Stimulated activated memory B cell treated with anti-CD40 and anti-IgM and Interleukin-4, amounts not matched to agents 10 μg/mL and 1 μg/mL and 100 μg/mL, for 72 hours (primary cell): ENCODE results near the gene WNK1.
"Not testable (repeated sequence)": the region's sequence is repeated elsewhere in the genome, so short reads cannot be mapped to it uniquely, and the experiment has no call there.

Experiments used
- ATAC-seq: fragments of 150-1000 bp; cut with Tn5 transposase; 2 replicates; pipeline ENCODE4 v1.10.0; 2021
- H3K27ac Mint-ChIP-seq: one replicate; pipeline ENCODE4 v1.8.0; 2022; ENCODE audit warnings: mild to moderate bottlenecking, mixed read lengths
- H3K27me3 Mint-ChIP-seq: one replicate; pipeline ENCODE4 v1.8.0; 2022; ENCODE audit warnings: mixed read lengths
- H3K36me3 Mint-ChIP-seq: one replicate; pipeline ENCODE4 v1.8.0; 2022; ENCODE audit warnings: mixed read lengths
- H3K4me1 Mint-ChIP-seq: one replicate; pipeline ENCODE4 v1.8.0; 2022; ENCODE audit warnings: mixed read lengths
- H3K4me3 Mint-ChIP-seq: one replicate; pipeline ENCODE4 v1.8.0; 2022; ENCODE audit warnings: mild to moderate bottlenecking, moderate library complexity, mixed read lengths
- H3K9me3 Mint-ChIP-seq: one replicate; pipeline ENCODE4 v1.8.0; 2022; ENCODE audit warnings: mixed read lengths

WNK1 gene

GRCh38 chr12:780750-781379 is 28.5 kb downstream of the WNK1 start:
- no peak for ATAC-seq

GRCh38 chr12:785706-786105 is 33.3 kb downstream of the WNK1 start:
- Mint-ChIP-seq H3K27me3 (no peaks in the 10 kb centered on the region), H3K4me1 (peaks cover 57% of the 10 kb centered on the region), H3K4me3 (no peak overlapping the region), H3K9me3 (no peaks in the 10 kb centered on the region), H3K27ac (no peak overlapping the region), H3K36me3 (peaks cover 4% of the 10 kb centered on the region)
- ATAC-seq, result no peak

More at GRCh38 chr12:780750-781379, 28.5 kb downstream of the WNK1 start:
- no peak overlapping the region for H3K4me3 Mint-ChIP-seq
- H3K27ac Mint-ChIP-seq, result no peak overlapping the region
- no peaks in the 10 kb centered on the region for H3K27me3 Mint-ChIP-seq
- no peaks in the 10 kb centered on the region for H3K9me3 Mint-ChIP-seq
- peaks cover 11% of the 10 kb centered on the region for H3K36me3 Mint-ChIP-seq
- H3K4me1 Mint-ChIP-seq, result peaks cover 60% of the 10 kb centered on the region

- Mint-ChIP-seq H3K4me1 (peaks cover 69% of the 10 kb centered on the region), H3K27ac (peak overlapping the region; percentile 60), H3K4me3 (no peak overlapping the region), H3K36me3 (peaks cover 11% of the 10 kb centered on the region), H3K27me3 (no peaks in the 10 kb centered on the region), H3K9me3 (no peaks in the 10 kb centered on the region)
- ATAC-seq, result no peak
Measured at GRCh38 chr12:788288-788687, 35.9 kb downstream of the WNK1 start.

- not testable (repeated sequence) for H3K4me3 Mint-ChIP-seq, H3K9me3 Mint-ChIP-seq, H3K27me3 Mint-ChIP-seq, ATAC-seq
- peak overlapping the region; percentile 60 for H3K27ac Mint-ChIP-seq
- peaks cover 11% of the 10 kb centered on the region for H3K36me3 Mint-ChIP-seq
- H3K4me1 Mint-ChIP-seq, result peaks cover 72% of the 10 kb centered on the region
Measured at GRCh38 chr12:788762-789161, 36.4 kb downstream of the WNK1 start.

GRCh38 chr12:789852-790563 is 37.6 kb downstream of the WNK1 start:
- H3K4me1 Mint-ChIP-seq, result peaks cover 78% of the 10 kb centered on the region
- H3K27me3 Mint-ChIP-seq, result no peaks in the 10 kb centered on the region
- peak; percentile 36 for ATAC-seq
- no peaks in the 10 kb centered on the region for H3K9me3 Mint-ChIP-seq
- no peak overlapping the region for H3K4me3 Mint-ChIP-seq
- peaks cover 11% of the 10 kb centered on the region for H3K36me3 Mint-ChIP-seq
- H3K27ac Mint-ChIP-seq, result peak overlapping the region; percentile 35

GRCh38 chr12:790608-791007 is 38.2 kb downstream of the WNK1 start:
- Mint-ChIP-seq H3K4me3 (no peak overlapping the region), H3K4me1 (peaks cover 80% of the 10 kb centered on the region), H3K27ac (no peak overlapping the region), H3K36me3 (peaks cover 11% of the 10 kb centered on the region), H3K9me3 (no peaks in the 10 kb centered on the region), H3K27me3 (no peaks in the 10 kb centered on the region)
- no peak for ATAC-seq

- ATAC-seq, result no peak
- Mint-ChIP-seq H3K9me3 (no peaks in the 10 kb centered on the region), H3K4me3 (no peak overlapping the region), H3K27ac (no peak overlapping the region), H3K27me3 (no peaks in the 10 kb centered on the region), H3K4me1 (peaks cover 79% of the 10 kb centered on the region), H3K36me3 (peaks cover 15% of the 10 kb centered on the region)
Measured at GRCh38 chr12:793037-793436, 40.7 kb downstream of the WNK1 start.

GRCh38 chr12:793711-794110 is 41.3 kb downstream of the WNK1 start:
- H3K36me3 Mint-ChIP-seq, result peaks cover 22% of the 10 kb centered on the region
- no peaks in the 10 kb centered on the region for H3K27me3 Mint-ChIP-seq
- no peak overlapping the region for H3K27ac Mint-ChIP-seq
- H3K9me3 Mint-ChIP-seq, result no peaks in the 10 kb centered on the region
- no peak overlapping the region for H3K4me3 Mint-ChIP-seq
- ATAC-seq, result no peak
- peaks cover 82% of the 10 kb centered on the region for H3K4me1 Mint-ChIP-seq

- Mint-ChIP-seq H3K9me3 (no peaks in the 10 kb centered on the region), H3K4me3 (peak overlapping the region; percentile 10), H3K27ac (peak overlapping the region; percentile 74), H3K27me3 (no peaks in the 10 kb centered on the region), H3K4me1 (peaks cover 73% of the 10 kb centered on the region), H3K36me3 (peaks cover 22% of the 10 kb centered on the region)
- peak; percentile 70 for ATAC-seq
Measured at GRCh38 chr12:795305-795704, 42.9 kb downstream of the WNK1 start.

GRCh38 chr12:800401-800800 is 48.0 kb downstream of the WNK1 start:
- H3K9me3 Mint-ChIP-seq, result no peaks in the 10 kb centered on the region

GRCh38 chr12:802242-803120 is 50.1 kb downstream of the WNK1 start:
- Mint-ChIP-seq H3K36me3 (peaks cover 10% of the 10 kb centered on the region), H3K9me3 (no peaks in the 10 kb centered on the region), H3K4me3 (no peak overlapping the region), H3K27ac (peak overlapping the region; percentile 55), H3K4me1 (peaks cover 74% of the 10 kb centered on the region), H3K27me3 (no peaks in the 10 kb centered on the region)
- ATAC-seq, result no peak

More at GRCh38 chr12:800401-800800, 48.0 kb downstream of the WNK1 start:
- H3K27ac Mint-ChIP-seq, result no peak overlapping the region
- no peaks in the 10 kb centered on the region for H3K27me3 Mint-ChIP-seq
- peaks cover 10% of the 10 kb centered on the region for H3K36me3 Mint-ChIP-seq
- peaks cover 71% of the 10 kb centered on the region for H3K4me1 Mint-ChIP-seq
- no peak overlapping the region for H3K4me3 Mint-ChIP-seq
- ATAC-seq, result no peak

GRCh38 chr12:805022-805632 is 52.7 kb downstream of the WNK1 start:
- Mint-ChIP-seq H3K4me3 (no peak overlapping the region), H3K4me1 (peaks cover 67% of the 10 kb centered on the region), H3K36me3 (no peaks in the 10 kb centered on the region), H3K27ac (no peak overlapping the region), H3K9me3 (no peaks in the 10 kb centered on the region), H3K27me3 (no peaks in the 10 kb centered on the region)
- ATAC-seq, result peak; percentile 24

- Mint-ChIP-seq H3K27me3 (no peaks in the 10 kb centered on the region), H3K36me3 (no peaks in the 10 kb centered on the region), H3K4me1 (peaks cover 68% of the 10 kb centered on the region), H3K27ac (no peak overlapping the region), H3K4me3 (no peak overlapping the region), H3K9me3 (no peaks in the 10 kb centered on the region)
- ATAC-seq, result no peak
Measured at GRCh38 chr12:806200-806791, 53.9 kb downstream of the WNK1 start.

GRCh38 chr12:807041-807735 is 54.8 kb downstream of the WNK1 start:
- ATAC-seq, result no peak
- H3K9me3 Mint-ChIP-seq, result no peaks in the 10 kb centered on the region
- H3K4me1 Mint-ChIP-seq, result peaks cover 68% of the 10 kb centered on the region

More at GRCh38 chr12:807041-807735, 54.8 kb downstream of the WNK1 start:
- Mint-ChIP-seq H3K27me3 (no peaks in the 10 kb centered on the region), H3K36me3 (no peaks in the 10 kb centered on the region), H3K4me3 (peak overlapping the region; percentile 31), H3K27ac (peak overlapping the region; percentile 27)
